Inflammatory macrophage treated with lipopolysaccharide for 4 hours (primary cell): Measurements from ENCODE around the gene SNUPN.
"Not testable (repeated sequence)": the region's sequence is repeated elsewhere in the genome, so short reads cannot be mapped to it uniquely, and the experiment has no call there.

Experiments used
- DNase-seq: peaks from one replicate; pipeline ENCODE4 v3.0.0-alpha.2; 2020

The SNUPN gene

GRCh38 chr15:75631935-75632334 is 6.4 kb upstream of the SNUPN start:
- no peak for DNase-seq

- DNase-seq, result no peak
These were observed 3.0 kb downstream of the SNUPN start for GRCh38 chr15:75622505-75622904.

GRCh38 chr15:75620841-75621391 is 4.6 kb downstream of the SNUPN start:
- DNase-seq, result peak; percentile 69

DNA sequence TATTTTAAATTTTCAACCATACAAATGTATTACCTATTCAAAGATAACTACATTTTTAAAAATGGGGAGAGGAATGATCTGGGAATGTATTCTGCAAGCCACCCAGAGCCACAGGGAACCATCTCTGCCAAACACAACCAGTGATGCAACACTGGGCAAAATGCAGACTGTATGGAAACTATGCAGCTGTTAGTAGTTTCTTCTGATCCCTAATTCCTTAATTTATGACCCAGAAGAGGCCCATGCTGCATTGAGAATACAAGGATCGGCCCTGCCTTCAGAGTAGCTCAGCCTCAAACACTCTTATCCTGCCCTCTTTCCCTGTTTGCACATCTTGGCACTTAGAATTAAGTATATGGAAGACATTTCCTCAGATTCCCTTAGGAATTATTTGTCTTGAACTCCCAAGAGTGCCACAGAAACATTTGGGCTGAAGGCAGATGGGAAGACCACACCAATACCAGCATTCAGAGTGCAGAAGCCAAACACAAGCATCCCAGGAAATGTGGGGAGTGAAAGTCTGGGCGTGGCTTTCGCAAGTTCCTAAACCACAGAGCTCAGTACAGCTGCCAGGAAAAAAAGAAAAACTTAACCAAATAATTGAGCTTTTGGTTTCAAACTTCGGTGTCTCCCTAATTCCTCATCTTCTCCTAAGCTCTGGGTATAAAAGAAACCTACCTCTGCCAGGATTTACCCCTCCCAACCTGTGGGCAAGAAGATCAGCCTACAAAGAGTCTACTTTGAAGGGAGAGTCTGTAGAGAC is 5.3 kb downstream of the SNUPN start:
- DNase-seq, result peak; percentile 63

DNA sequence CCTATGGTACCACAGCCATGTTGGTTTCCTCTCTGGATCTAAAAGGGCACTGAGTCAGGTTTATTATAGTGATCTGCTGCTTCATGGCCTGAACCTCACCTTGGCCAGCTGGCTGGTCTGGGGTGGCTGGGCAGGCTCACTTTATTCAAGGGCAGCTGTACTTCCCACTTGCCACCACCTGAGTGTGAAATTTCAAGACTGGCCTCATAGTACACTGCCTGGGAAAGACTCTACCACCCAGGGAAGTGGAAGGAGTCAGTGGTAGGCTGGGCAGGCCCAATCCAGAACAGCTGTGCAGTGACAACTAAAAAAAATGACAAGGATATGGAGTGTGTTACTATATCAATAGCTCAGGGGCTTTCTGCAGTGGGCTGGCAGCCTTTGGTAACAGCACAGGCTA is 8.8 kb downstream of the SNUPN start:
- DNase-seq, result no peak

DNA sequence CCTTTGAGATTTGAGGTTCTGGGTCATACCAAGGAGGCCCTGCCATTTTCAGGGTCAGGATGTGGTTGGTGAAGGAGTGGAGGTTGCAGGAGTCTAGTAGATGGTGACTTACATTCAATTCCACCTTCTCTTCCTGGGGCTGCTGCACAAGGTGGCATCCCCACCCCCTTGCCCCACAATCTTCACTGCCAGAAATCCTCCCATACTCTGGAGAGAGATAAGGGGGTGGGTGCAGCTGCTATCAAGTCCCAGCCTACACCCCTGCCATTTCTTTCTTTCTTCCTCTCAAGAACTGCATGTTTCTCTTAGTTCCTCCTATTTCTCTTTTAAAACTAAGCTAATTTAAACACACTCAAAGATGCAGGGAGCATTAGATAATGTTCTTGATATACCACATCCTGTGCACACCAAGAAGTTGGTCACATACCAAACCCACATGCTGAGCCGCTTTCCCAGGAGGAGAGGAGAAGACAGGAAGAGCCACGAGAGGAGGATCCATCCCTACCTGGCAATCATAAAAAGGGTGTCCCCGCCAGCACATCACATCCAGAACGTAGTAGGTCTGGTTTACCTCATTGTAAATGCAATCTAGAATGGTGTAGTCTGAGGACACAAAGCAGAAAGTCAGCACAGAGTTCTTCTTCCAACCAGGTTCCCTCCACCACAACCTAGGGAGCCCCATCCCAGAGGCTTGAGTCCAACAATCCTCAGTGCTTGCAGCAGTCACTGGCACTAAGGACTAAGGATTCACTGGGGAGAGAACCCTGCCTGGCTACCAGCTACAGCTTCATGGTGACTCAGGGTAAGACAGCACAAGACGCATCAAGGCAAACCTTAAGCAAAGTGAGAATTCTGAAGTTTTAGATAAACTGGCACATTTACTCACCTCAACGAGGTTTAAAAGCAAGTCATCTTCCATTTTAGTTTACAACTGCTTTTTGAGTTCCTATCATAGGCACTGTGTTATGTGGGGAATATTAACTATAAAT is 18.5 kb downstream of the SNUPN start:
- no peak for DNase-seq

- DNase-seq, result no peak
These were observed 19.5 kb downstream of the SNUPN start for GRCh38 chr15:75606026-75606425.

DNA sequence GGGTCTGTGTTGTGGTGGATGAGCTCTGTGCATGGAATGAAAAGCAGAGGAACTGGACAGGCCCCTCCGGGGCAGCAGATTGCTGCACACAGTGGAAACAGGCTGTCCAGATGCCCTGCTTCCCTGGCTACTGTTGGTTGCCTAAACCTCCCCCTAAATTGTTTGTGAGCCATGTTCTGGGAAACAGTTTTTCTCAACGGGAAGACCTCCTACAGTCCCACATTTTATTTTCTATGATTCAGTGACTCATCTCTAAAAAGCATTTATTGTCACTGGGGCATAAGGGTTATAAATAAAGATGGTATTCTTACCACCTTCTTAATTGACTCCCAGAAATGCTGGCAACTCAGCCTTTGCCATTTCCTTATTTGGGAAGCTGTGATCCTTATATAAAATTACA is 26.1 kb downstream of the SNUPN start:
- DNase-seq, result no peak

DNA sequence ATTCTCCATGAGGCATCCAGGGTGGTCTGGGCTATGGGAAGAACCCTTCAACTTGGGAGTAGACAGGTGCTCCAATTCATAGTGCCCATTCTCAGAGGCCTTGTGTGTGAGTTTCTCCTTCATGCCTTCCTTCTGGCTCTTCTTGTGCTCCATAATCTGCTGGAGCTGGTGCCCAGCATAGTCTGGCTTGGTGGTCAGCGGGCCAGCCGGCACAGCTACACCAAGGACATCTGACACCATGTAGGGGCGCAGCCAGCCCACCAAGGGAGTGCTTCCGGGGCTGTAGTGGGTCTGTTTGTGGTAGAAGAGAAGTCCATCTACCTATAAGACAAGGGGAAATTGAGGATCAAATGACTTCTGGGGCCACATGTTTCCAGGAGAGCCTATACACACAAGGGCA is 27.2 kb downstream of the SNUPN start:
- no peak for DNase-seq

DNA sequence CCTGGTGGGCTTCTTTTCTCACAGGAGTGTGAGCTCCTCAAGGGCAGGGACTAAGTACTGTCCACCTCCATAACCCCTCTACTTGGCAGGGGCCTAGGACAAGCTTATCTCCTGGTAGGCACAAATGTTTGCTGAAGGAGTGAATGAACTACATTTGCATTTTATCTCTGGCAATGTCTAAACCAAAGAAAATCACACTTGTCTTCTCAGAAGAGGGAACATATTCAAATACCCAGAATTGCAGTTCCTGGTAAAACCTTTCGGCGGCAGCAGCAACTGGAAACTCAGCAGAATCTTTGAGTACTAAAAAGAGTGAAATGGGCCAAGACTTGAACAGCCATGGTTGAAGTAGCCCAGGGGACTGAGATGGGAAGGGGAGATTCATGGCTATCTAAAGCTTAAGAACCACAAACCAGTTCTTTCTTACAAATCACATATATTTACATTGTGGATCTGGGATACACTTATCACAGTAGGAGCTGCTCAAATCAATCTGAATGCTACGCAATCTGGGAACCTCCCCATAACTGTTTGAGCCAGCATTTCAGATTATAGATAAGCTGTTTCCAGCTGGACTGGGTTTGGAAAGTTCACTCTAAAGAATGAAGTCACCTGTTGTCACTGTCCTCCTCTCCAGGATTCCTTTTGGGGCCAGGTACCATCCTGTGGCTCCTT is 27.7 kb downstream of the SNUPN start:
- peak; percentile 47 for DNase-seq

GRCh38 chr15:75596703-75597345 is 28.7 kb downstream of the SNUPN start:
- no peak for DNase-seq

GRCh38 chr15:75594276-75594675 is 31.2 kb downstream of the SNUPN start:
- no peak for DNase-seq

DNA sequence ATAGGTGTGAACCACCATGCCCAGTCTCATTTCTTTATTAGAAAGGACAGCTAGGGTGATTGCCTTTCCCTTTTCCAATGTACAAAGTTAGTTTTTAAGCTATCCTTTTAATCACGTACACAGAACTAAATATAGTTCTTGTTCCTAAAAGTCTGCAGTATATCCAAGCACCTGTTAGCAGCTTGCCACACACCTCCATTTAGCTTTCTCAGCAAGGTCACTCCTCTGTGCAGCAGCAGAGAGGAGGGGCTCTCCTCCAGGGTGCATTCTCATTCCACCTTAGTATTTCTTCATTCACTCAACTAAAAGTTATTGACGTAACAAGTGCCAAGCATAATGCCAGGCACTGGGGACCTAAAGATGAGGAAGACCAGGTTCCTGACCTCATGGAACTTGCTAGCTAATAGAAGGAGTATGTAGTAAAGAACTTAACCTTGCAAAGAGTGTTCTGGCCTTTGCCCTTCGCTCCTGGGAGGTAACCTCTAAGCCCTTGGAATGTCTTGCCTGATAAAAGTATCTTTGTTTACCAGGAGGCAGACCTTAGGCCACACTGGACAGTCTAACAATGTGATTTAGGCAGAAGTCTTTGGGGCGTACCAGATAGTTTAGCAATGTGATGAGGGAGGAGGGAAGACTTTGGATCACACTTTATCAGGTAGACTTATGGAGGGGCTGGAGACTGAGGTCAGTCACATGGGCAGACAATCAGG is 33.7 kb downstream of the SNUPN start:
- no peak for DNase-seq

DNA sequence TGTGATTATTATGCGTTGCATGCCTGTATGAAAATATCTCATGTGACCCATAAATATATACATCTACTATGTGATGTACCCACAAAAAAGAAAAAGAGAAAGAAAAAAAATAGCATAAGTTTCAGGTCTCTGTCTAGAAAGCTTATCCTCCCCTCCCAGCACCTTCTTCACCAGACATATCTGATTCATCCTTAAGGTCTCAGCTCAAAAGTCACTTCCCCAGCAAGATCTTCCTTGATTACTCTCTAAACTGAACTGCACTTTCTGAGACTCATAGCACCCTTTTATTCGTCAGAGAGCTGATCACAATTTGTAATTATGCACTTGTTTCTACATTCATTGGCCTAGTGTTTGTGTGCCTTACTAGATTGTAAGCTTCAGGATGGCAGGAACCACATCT is 35.3 kb downstream of the SNUPN start:
- DNase-seq, result no peak

- no peak for DNase-seq
These were observed 36.5 kb downstream of the SNUPN start for GRCh38 chr15:75589071-75589470.

GRCh38 chr15:75586422-75586821 is 39.1 kb downstream of the SNUPN start:
- DNase-seq, result not testable (repeated sequence)

- DNase-seq, result peak; percentile 7
These were observed 41.4 kb downstream of the SNUPN start for GRCh38 chr15:75584121-75584520.

- DNase-seq, result no peak
These were observed 41.8 kb downstream of the SNUPN start for GRCh38 chr15:75583701-75584100.

- not testable (repeated sequence) for DNase-seq
These were observed 42.6 kb downstream of the SNUPN start for GRCh38 chr15:75582943-75583342.

GRCh38 chr15:75578948-75579920 is 46.3 kb downstream of the SNUPN start, which contains the start of gene PTPN9:
Gene PTPN9, minus strand, starts transcription at chr15:75579315. Its CDS starts 539 bp downstream, at chr15:75578776.
- peak; percentile 76 for DNase-seq
